Cardiac muscle cell (in vitro differentiated cells and primary cell): Measurements from ENCODE around the gene OOSP3. TPM values are rescaled to one million over a fixed set of nuclear protein-coding genes. Genes with fewer than 3 reads are reported as not detected.
"Not testable (repeated sequence)": the region's sequence is repeated elsewhere in the genome, so short reads cannot be mapped to it uniquely, and the experiment has no call there.

Experiments used
- DNase-seq, 2 donors: peaks; one replicate each; pipeline versions ENCODE4 v3.0.0 to v3.0.0-alpha.2; 2010 to 2017; ENCODE audit warnings: low read depth in 1 of 2, low spot score in 1 of 2
- H3K27ac ChIP-seq: fragments of 200-600 bp; sonication (generic); 2 replicates; pipeline ENCODE4 v1.5.1; 2016
- H3K27me3 ChIP-seq: fragments of 200-600 bp; sonication (generic); 2 replicates; pipeline ENCODE4 v1.6.0; 2016; ENCODE audit warnings: control low read depth
- H3K36me3 ChIP-seq: fragments of 200-600 bp; sonication (generic); 2 replicates; pipeline ENCODE4 v1.5.1; 2016; ENCODE audit warnings: control low read depth
- H3K4me1 ChIP-seq: fragments of 200-600 bp; sonication (generic); 2 replicates; pipeline ENCODE4 v1.8.1; 2017; ENCODE audit warnings: low read depth, mild to moderate bottlenecking, mixed run types
- H3K4me3 ChIP-seq: fragments of 200-600 bp; sonication (generic); 2 replicates; pipeline ENCODE4 v1.5.1; 2016; ENCODE audit warnings: mild to moderate bottlenecking
- H3K9me3 ChIP-seq: fragments of 200-600 bp; sonication (generic); 2 replicates; pipeline ENCODE4 v1.5.1; 2017; ENCODE audit warnings: low read depth, mild to moderate bottlenecking, control low read depth
- polyA plus RNA-seq: library from polyadenylated mRNA; unstranded; fragments of >200 nt; fragmentation: Nextera tagmentation; extraction: Ambion mirVana; gene quantifications from 2 replicates; pipeline ENCODE4 v1.2.1, GENCODE V29; 2016
- total RNA-seq: library from RNA; depleted of rRNA; stranded (reverse); fragments of >200 nt; gene quantifications from 2 replicates; pipeline ENCODE4 v1.2.3, GENCODE V29; 2016
- TF ChIP-seq, protein P1 (sequence below): IDR thresholded peaks from 2 replicates; pipeline ENCODE4 v1.5.1; 2012; ENCODE audit warnings: low read depth, mild to moderate bottlenecking, low read length

Gene OOSP3
- total and polyA plus RNA-seq, 2 experiments from 2014 or later, result not detected

DNA sequence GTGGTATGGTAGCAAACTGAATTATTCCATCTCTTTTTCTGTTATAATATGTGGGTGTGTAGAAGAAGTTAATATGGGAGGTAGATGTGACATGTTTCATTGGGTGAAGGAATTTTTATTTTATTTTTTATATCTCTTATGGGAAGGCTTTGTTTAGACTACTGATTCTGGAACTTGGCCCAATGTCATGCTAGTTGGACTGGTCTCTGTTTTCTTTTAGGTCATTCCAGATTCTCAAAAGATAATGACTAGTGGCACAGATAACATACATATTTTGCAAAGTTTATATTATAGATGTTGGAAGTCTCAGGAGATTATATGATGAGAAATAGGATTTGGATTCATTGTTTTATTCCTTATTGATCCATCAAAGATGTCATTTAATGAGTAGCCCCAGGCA is 1.3 kb upstream of the OOSP3 start:
- H3K4me1 ChIP-seq, result no peaks in the 10 kb centered on the region
- no peaks in the 10 kb centered on the region for H3K27me3 ChIP-seq
- H3K27ac ChIP-seq, result no peak overlapping the region
- H3K4me3 ChIP-seq, result no peak overlapping the region
- H3K9me3 ChIP-seq, result no peaks in the 10 kb centered on the region
- TF ChIP-seq, protein P1, sequence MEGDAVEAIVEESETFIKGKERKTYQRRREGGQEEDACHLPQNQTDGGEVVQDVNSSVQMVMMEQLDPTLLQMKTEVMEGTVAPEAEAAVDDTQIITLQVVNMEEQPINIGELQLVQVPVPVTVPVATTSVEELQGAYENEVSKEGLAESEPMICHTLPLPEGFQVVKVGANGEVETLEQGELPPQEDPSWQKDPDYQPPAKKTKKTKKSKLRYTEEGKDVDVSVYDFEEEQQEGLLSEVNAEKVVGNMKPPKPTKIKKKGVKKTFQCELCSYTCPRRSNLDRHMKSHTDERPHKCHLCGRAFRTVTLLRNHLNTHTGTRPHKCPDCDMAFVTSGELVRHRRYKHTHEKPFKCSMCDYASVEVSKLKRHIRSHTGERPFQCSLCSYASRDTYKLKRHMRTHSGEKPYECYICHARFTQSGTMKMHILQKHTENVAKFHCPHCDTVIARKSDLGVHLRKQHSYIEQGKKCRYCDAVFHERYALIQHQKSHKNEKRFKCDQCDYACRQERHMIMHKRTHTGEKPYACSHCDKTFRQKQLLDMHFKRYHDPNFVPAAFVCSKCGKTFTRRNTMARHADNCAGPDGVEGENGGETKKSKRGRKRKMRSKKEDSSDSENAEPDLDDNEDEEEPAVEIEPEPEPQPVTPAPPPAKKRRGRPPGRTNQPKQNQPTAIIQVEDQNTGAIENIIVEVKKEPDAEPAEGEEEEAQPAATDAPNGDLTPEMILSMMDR, result no peak
- DNase-seq, result no peak
- no peaks in the 10 kb centered on the region for H3K36me3 ChIP-seq

DNA sequence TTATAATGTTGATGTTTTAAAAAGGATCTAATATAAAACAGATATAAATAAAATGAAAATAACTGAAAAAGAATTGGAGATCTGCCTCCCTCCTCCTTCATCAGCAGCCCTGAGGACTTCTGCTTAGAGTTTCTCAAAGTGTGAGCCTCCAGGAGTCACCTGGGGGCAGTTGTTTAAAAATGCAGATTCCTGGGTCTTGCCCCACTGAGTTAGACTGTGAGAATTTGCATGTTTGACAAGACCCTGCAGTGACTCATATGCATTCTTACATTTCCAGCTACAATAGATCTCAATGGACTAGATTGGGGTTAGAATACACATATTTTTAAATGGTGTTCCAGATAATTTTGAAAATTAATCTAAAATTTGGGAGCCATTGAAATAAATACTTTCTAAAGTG is 798 bp upstream of the OOSP3 start:
- TF ChIP-seq, protein P1, result no peak
- no peak for DNase-seq
- Histone ChIP-seq H3K4me3 (no peak overlapping the region), H3K9me3 (no peaks in the 10 kb centered on the region), H3K27ac (no peak overlapping the region), H3K4me1 (no peaks in the 10 kb centered on the region), H3K36me3 (no peaks in the 10 kb centered on the region), H3K27me3 (no peaks in the 10 kb centered on the region)

DNA sequence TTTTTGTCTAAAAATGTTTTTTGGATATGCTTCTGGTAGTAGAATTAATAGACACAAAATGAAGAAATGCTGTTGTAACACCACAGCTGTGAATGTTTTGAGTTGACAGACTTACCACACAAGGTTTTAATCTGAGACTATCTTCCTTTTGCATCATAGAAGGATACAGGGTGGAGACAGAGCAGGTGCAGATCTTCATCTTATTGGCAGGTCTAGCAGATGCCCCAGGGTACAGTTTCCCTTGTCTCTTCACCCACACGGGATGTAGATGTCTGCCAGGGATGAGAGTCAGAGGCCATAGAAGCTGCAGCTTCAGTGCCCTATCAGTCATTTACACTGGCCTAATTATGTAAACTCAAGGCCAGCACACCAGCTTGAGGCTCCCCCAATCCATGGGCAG is 985 bp downstream of the OOSP3 start:
- no peaks in the 10 kb centered on the region for H3K27me3 ChIP-seq
- no peak overlapping the region for H3K4me3 ChIP-seq
- H3K36me3 ChIP-seq, result no peaks in the 10 kb centered on the region
- H3K9me3 ChIP-seq, result no peaks in the 10 kb centered on the region
- TF ChIP-seq, protein P1, result no peak
- no peak overlapping the region for H3K27ac ChIP-seq
- DNase-seq, result no peak
- no peaks in the 10 kb centered on the region for H3K4me1 ChIP-seq

DNA sequence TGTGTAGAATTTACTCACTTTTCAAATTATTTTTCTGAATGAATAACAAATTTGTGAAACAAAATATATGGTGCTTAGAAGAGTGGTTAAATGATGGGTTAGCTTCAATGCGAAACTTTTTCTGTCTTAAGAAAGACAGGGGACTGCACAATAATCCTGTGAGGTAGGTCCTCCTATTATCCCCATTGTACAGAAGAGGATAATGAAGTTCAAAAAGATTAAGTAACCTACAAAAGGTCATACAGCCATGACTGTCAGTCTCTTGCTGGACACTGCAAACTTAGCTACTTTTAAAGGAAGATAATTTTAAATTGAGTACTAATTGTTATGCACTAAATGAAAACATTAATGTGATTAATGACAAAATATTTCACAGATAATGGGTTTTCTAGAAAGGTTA is 5.0 kb downstream of the OOSP3 start:
- no peak overlapping the region for H3K27ac ChIP-seq
- H3K27me3 ChIP-seq, result no peaks in the 10 kb centered on the region
- no peak for DNase-seq
- no peak overlapping the region for H3K4me3 ChIP-seq
- H3K4me1 ChIP-seq, result no peaks in the 10 kb centered on the region
- H3K9me3 ChIP-seq, result no peaks in the 10 kb centered on the region
- no peaks in the 10 kb centered on the region for H3K36me3 ChIP-seq
- TF ChIP-seq, protein P1, result no peak

DNA sequence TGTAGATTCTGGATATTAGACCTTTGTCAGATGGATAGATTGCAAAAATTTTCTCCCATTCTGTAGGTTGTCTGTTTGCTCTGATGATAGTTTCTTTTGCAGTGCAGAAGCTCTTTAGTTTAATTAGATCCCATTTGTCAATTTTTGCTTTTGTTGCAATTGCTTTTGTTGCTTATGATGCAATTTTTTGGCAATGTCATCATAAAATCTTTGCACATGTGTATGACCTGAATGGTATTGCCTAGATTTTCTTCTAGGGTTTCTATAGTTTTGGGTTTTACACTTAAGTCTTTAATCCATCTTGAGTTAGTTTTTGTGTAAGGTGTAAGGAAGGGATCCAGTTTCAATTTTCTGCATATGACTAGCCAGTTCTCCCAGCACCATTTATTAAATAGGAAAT is 8.6 kb downstream of the OOSP3 start:
- H3K4me1 ChIP-seq, H3K9me3 ChIP-seq, DNase-seq: not testable (repeated sequence)

DNA sequence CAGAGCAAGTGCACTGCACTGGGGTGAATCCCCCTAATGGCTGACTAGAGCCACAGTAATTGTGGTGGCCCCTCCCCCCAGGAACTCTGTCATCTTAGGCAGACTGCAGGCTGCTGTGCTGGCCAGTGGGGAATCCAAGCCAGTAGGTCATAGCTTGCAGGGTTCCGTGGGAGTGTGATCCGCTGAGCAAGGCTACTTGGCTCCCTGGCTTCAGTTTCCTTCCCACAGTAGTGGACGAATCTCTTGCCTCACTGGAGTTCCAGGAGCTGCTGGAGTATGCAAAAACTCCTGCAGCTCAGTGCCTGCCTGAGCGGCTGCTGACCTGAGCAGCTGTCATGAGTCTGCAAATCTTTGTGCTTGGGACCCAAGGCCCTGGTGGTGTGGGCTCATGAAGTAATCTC is 13.2 kb downstream of the OOSP3 start:
- Histone ChIP-seq H3K27me3 (no peaks in the 10 kb centered on the region), H3K9me3 (no peaks in the 10 kb centered on the region), H3K36me3 (no peaks in the 10 kb centered on the region), H3K4me1 (peaks cover 5% of the 10 kb centered on the region), H3K27ac (no peak overlapping the region), H3K4me3 (no peak overlapping the region)
- DNase-seq, result peak; percentile 20 to 38
- TF ChIP-seq, protein P1, result no peak

More for the DNA sequence above, 8.6 kb downstream of the OOSP3 start:
- not testable (repeated sequence) for H3K27me3 ChIP-seq, H3K36me3 ChIP-seq, H3K4me3 ChIP-seq, H3K27ac ChIP-seq
